Measurements from ENCODE around the gene EPHA10.

DNA sequence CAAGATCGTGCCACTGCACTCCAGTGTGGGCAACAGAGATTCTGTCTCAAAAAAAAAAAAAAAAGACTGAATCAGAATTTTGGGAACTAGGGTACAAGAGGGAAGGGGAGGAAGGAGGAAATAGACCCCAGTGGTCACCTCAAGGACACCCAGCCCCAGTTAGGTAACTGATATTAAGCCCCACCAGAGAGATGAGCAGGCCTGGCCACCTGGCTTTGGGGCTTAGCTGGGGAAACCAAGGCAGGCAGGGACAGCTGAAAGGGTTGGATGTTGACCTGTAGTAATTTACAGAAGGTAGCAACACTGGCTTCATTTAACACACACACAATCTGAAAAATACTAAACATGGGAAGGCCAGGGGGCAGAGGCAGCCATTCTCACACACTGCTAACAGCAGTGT is 37.5 kb upstream of the EPHA10 start:
- TF ChIP-seq YY1 (IDR thresholded peaks at IDR 0.05; ENCODE audit: insufficient read depth, insufficient read length) = no peak
- TF ChIP-seq ZNF274 (IDR thresholded peaks at IDR 0.05; ENCODE audit: low read depth, low read length) = no peak
- TF ChIP-seq SUZ12 (IDR thresholded peaks at IDR 0.05; ENCODE audit: extremely low read depth, insufficient read depth, insufficient read length) = no peak

All from NT2/D1 (cell line).